Cardiac septum (tissue), 1 donor: ENCODE measurements around the gene RPL41. TPM values are rescaled to one million over a fixed set of nuclear protein-coding genes. Genes with fewer than 3 reads are reported as not detected.
"Not testable (repeated sequence)": the region's sequence is repeated elsewhere in the genome, so short reads cannot be mapped to it uniquely, and the experiment has no call there.

Source experiments
- DNase-seq: peaks from one replicate; pipeline ENCODE4 v3.0.0-alpha.2; 2020; ENCODE audit warnings: low spot score
- intact Hi-C: fragments of 100-400 bp; cut with DNase I; formaldehyde crosslinking; loops from one replicate; pipeline ENCODE4 v1.14.0; 2022
- long read RNA-seq: library from polyadenylated mRNA; unstranded; transcript quantifications from one replicate; pipeline ENCODE4 v2.0.0, GENCODE V29; 2021
- total RNA-seq: library from RNA; stranded (reverse); fragmentation: NEBNext Ultra II Directional; extraction: Animal tissue kit (Norgen Biotek cat#: 25700); gene quantifications from one replicate; pipeline ENCODE4 v1.2.1, GENCODE V29; 2021
- donor health status: DM: no; HTN: no; CAD: no.

RPL41 gene
- total RNA-seq: 1,517 TPM
- long read RNA-seq, transcript RPL41-202 (4 exons, 469 nt): minor isoform, 15 of 50 reads
- long read RNA-seq, transcript RPL41-204 (3 exons, 699 nt): major isoform, 27 of 50 reads
- long read RNA-seq, partial matches to known transcripts: 1 of 50 reads
- long read RNA-seq, other reads (novel, unspliced or antisense): 7 of 50 reads

- DNase-seq: peak; percentile 96
- intact Hi-C loops: loop anchor here (1.0 to 10.0 kb wide), 4 partner anchors 12 to 372 kb away; partner anchors contain the start of genes CNPY2, GDF11, PA2G4 and RPS26
These were observed at the start of gene RPL41 for GRCh38 chr12:56116267-56117081. RPL41 (plus strand) TSS chr12:56116633.

- intact Hi-C loops: no loop called here
- no peak for DNase-seq
These were observed 44.8 kb upstream of the RPL41 start for GRCh38 chr12:56071648-56072047.

GRCh38 chr12:56074396-56074795, 42.0 kb upstream of the RPL41 start:
- intact Hi-C loops: no loop called here
- no peak for DNase-seq

- DNase-seq, intact Hi-C loops: not testable (repeated sequence)
These were observed 38.5 kb upstream of the RPL41 start for GRCh38 chr12:56077966-56078365.

- no peak for DNase-seq
- intact Hi-C loops: no loop called here
These were observed 38.0 kb upstream of the RPL41 start for GRCh38 chr12:56078427-56078826.

GRCh38 chr12:56078931-56079722, 37.3 kb upstream of the RPL41 start:
- intact Hi-C loops: no loop called here
- peak; percentile 85 for DNase-seq

- no peak for DNase-seq
- intact Hi-C loops: no loop called here
These were observed 36.5 kb upstream of the RPL41 start, which contains the start of gene ERBB3 for GRCh38 chr12:56079723-56080555. ERBB3 (plus strand) TSS chr12:56080165; CDS start chr12:56080301, 136 bp downstream.

- intact Hi-C loops: no loop called here
- no peak for DNase-seq
These were observed 35.8 kb upstream of the RPL41 start for GRCh38 chr12:56080556-56081138.

GRCh38 chr12:56081393-56082347, 34.8 kb upstream of the RPL41 start:
- no peak for DNase-seq
- intact Hi-C loops: no loop called here

GRCh38 chr12:56082382-56082781, 34.1 kb upstream of the RPL41 start:
- intact Hi-C loops: no loop called here
- DNase-seq: no peak

- no peak for DNase-seq
- intact Hi-C loops: no loop called here
These were observed 33.5 kb upstream of the RPL41 start for GRCh38 chr12:56082967-56083366.

- intact Hi-C loops: no loop called here
- no peak for DNase-seq
These were observed 31.4 kb upstream of the RPL41 start for GRCh38 chr12:56084958-56085543.

GRCh38 chr12:56086096-56086495, 30.3 kb upstream of the RPL41 start:
- intact Hi-C loops: no loop called here
- DNase-seq: no peak

GRCh38 chr12:56086608-56087007, 29.8 kb upstream of the RPL41 start:
- intact Hi-C loops: no loop called here
- DNase-seq: no peak

GRCh38 chr12:56087220-56087619, 29.2 kb upstream of the RPL41 start:
- DNase-seq: peak; percentile 86
- intact Hi-C loops: no loop called here

- DNase-seq: no peak
- intact Hi-C loops: no loop called here
These were observed 18.7 kb upstream of the RPL41 start for GRCh38 chr12:56097738-56098137.

GRCh38 chr12:56098592-56098991, 17.8 kb upstream of the RPL41 start:
- intact Hi-C loops: no loop called here
- no peak for DNase-seq

- intact Hi-C loops: loop anchor here (5.0 kb wide), 1 partner anchor 92 kb away; no protein-coding TSS in a partner anchor
- no peak for DNase-seq
These were observed 16.6 kb upstream of the RPL41 start for GRCh38 chr12:56099787-56100186.
